ENCODE data around the gene COMMD4.
A peak's percentile ranks its signal among the peaks of the same experiment; 100 is the strongest.

COMMD4 gene

GRCh38 chr15:75357976-75358673 is 22.3 kb downstream of the COMMD4 start:
- DNase-seq: no peak

- DNase-seq: no peak
Measured at GRCh38 chr15:75358771-75359536, 23.1 kb downstream of the COMMD4 start.

GRCh38 chr15:75359537-75360250 is 23.8 kb downstream of the COMMD4 start:
- no peak for DNase-seq

GRCh38 chr15:75360391-75360790 is 24.5 kb downstream of the COMMD4 start:
- DNase-seq: no peak

GRCh38 chr15:75360856-75361255 is 25.0 kb downstream of the COMMD4 start:
- DNase-seq: no peak

GRCh38 chr15:75361361-75361988 is 25.6 kb downstream of the COMMD4 start:
- no peak for DNase-seq

- DNase-seq: no peak
Measured at GRCh38 chr15:75361989-75362641, 26.3 kb downstream of the COMMD4 start.

- DNase-seq: no peak
Measured at GRCh38 chr15:75362642-75363249, 26.9 kb downstream of the COMMD4 start.

GRCh38 chr15:75363786-75364185 is 27.9 kb downstream of the COMMD4 start:
- no peak for DNase-seq

GRCh38 chr15:75364881-75365280 is 29.0 kb downstream of the COMMD4 start:
- DNase-seq: no peak

GRCh38 chr15:75366163-75366562 is 30.3 kb downstream of the COMMD4 start:
- DNase-seq: no peak

GRCh38 chr15:75367006-75367405 is 31.1 kb downstream of the COMMD4 start:
- DNase-seq: no peak

GRCh38 chr15:75367406-75367912 is 31.6 kb downstream of the COMMD4 start:
- no peak for DNase-seq

GRCh38 chr15:75367913-75368688 is 32.2 kb downstream of the COMMD4 start, which contains the start of gene MAN2C1:
Gene MAN2C1, minus strand, starts transcription at chr15:75368607. Its CDS starts 24 bp downstream, at chr15:75368583.
- peak; percentile 92 for DNase-seq

GRCh38 chr15:75368689-75369239 is 32.9 kb downstream of the COMMD4 start:
- no peak for DNase-seq

- DNase-seq: no peak
Measured at GRCh38 chr15:75369897-75370581, 34.2 kb downstream of the COMMD4 start.

GRCh38 chr15:75371486-75371885 is 35.6 kb downstream of the COMMD4 start:
- DNase-seq: no peak

- no peak for DNase-seq
Measured at GRCh38 chr15:75371901-75372688, 36.2 kb downstream of the COMMD4 start.

GRCh38 chr15:75380773-75381172 is 44.9 kb downstream of the COMMD4 start:
- no peak for DNase-seq
